ENCODE results near the gene ERC2.

ERC2 gene

DNA sequence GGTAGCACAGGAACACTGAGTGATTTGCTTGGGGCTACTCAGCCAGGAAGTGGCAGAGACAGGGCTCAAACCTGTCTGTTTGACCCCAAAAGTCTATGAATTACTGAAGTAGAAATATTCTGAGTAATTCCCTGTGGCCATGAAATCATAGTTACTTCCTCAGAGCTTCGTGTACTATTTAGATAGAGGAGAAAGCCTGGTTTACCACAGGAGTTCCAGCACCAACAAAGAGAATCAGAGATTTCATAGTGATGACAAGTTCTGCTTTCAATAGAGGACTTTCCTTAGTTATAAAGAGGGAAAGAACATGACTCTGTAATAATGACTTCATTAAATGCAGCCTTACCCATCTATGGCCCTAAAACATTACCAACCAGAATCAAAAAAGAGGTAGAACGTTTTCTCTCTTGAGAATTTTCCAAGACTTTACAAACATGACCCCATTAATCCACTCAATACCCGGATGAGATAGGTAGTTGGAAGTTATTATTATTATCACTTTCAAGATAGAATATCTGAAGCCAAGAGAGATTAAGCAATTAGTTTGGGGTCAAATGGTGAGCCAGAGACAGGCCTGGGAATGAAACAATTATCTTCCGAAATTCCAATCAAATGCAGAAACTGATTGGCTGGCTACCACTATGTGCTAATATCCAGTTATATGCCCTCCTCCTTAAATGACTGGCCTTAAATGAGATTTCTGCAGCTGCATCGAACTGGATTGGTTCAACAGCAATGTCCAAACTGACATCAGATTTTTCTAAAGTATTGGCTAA is 967.5 kb downstream of the ERC2 start:
- FAIRE-seq, result no peak

DNA sequence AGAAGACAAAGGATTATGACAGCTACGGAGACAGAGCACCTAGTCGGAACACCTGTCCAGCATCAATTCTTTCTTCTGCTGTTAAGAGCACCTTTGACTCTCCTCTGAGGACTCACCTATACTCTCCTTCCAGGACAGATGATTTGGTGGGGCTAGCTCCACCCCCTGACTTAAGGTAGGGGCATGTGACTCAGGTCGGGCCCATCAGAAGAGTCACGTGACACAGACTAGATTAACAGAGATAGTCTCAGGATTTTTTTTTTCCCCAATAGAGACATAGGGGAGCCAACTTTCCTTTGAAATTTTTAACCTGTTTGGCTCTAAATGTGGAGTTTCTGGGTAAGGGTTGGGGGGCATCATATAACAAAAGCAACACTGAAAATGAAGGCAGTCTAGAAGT is 969.7 kb downstream of the ERC2 start:
- FAIRE-seq, result no peak

DNA sequence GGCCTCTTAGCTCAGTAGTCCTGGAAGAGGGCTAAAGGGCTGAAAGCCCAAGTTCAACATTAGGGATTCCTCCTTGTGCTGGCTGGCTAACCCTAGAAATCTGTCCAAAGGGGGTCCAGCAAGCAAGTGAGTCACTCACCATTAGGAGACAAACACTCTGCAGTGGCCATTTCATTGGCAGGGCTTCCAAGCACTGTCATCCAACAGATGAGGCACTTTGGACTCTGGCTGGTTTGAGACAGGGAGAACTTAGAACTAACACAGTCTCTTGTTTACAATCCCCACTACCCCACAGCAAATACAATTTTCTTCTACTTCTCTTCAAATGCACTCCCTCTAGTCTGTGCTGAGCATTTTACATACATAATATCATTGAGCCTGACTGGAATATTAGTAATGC is 971.0 kb downstream of the ERC2 start:
- FAIRE-seq, result no peak

DNA sequence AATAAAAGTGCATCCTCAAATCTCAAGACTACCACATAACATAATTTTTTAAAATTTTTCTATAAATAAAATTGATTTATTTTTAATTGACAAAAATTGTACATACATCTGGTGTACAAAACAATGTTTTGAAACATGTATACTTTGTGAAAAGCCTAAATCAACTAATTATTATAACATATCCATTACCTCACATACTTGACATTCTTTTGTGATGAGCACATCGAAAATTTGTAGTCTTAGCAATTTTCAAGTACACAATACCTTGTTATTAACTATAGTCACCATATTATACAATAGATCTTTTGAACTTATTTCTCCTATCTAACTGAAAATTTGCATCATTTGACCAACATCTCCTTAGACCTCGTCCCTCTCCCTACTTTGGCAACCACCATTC is 973.3 kb downstream of the ERC2 start:
- FAIRE-seq, result no peak

DNA sequence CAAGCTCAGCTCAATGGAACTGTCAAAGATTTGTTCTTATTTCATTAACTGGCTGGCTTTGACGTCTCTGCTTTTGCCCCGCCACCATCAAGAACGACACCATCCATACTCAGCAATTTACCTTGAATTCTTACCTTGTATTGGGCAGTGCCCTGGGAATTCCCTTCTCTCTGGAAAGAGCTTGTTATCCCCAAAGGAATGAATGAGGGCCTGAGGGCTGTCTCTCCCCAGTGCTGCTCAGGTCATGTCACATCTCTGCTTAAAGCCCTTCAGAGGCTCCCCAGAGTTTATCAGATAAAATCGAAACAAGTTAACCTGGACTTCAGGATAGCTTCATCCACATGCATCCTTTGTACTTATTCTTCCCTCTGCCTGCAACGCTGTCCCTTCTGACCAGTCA is 975.3 kb downstream of the ERC2 start:
- FAIRE-seq, result no peak

DNA sequence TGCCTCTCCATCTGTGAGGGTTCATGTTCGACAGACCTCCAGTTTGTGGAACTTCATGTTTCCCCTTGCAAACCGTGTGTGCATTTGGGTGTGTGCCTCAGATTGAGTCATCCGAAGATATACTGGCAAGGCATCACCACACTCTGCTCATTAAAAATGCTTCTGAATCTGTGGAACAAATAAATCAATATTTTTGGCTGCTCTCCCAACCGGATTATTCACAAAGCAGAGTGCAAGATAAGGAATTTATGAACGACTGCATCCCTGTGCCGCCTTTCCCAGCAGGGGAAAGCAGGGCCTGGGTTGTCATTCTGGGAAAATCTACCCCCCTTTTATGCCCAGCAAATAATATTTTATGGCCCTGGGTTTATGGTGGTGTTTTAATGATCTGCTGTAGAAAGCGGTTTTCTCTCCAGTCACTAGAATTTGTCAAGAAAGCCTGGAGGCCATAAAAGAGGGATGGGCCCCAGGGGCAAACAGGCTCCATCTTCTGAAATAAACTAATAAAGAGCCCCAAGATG is 976.9 kb downstream of the ERC2 start:
- no peak for FAIRE-seq

DNA sequence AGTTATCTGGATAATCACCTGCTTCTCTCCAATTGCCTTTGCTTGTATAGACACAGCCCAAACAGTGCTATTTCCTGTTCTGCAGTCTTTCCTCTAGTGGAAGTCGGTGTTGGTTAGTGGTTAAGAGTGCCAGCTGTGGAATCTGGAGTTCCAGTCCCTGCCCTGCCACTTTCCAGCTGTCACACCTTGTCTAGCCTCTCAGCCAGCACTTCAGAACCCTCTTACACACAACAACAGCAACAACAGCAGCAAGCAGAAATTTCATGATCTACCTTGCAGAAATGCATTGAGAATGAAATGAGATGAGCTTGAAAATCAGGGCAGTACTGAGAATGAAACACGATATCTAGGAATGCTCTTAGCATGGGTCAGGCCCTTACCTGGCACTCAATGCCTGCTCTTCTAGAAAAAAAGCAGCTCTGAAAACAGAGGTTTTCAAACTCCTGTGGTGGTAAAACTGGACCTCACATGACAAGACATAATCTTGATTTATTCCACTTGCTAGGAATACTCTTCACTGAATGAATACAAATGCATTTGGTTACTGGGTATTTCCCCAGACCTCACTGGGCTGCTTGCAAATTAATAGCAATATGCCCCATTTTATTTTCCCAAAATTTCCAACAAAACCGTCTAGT is 977.9 kb downstream of the ERC2 start:
- FAIRE-seq, result no peak

DNA sequence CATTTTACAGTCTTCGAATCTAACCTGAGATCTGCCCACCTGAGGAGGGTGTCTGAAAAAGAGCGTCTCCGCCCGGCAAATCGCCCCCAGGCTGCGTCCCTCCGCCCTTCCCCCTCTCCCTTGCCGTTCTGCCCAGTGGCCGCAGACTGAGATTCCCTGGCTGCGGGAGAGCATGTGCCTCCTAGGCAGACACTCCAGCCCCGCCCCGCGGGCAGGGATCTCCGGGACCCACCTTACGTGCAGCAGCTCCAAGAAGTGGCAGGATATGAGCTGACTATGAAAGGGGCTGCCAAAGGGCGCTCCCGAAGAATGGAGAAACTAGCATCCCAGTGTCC is 978.5 kb downstream of the ERC2 start:
- no peak for FAIRE-seq

DNA sequence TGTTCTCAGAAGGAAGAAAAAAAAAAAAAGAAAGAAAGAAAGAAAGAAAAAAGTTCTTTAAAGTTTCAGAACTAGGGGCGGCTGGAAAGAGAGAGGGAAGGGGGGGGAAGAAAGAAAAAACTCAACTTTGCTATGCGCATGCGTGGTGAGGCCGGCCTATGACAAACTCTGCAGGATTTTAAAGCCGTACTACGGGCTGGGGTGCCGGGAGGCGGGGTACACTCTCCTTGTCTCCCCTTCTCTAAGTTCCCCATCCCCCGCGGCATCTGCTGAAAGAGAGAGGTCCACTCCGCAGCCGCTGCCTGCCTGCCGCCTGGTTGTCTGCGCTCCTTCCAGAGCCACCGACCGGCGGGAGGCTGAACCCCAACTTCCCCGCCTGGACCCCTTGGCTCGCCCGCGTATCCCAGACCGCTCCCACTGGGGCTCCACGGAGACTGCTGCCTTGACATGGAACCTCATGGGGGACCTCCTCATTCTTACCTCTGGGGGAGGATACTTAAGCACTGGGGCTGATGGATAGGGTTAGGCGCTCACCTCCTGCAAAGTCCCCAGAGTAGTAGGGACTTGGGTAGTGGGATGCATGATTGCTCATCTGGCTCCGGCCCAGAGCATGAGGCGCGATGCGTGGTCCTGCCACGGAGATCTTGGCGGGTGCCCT is 979.7 kb downstream of the ERC2 start:
- no peak for FAIRE-seq

DNA sequence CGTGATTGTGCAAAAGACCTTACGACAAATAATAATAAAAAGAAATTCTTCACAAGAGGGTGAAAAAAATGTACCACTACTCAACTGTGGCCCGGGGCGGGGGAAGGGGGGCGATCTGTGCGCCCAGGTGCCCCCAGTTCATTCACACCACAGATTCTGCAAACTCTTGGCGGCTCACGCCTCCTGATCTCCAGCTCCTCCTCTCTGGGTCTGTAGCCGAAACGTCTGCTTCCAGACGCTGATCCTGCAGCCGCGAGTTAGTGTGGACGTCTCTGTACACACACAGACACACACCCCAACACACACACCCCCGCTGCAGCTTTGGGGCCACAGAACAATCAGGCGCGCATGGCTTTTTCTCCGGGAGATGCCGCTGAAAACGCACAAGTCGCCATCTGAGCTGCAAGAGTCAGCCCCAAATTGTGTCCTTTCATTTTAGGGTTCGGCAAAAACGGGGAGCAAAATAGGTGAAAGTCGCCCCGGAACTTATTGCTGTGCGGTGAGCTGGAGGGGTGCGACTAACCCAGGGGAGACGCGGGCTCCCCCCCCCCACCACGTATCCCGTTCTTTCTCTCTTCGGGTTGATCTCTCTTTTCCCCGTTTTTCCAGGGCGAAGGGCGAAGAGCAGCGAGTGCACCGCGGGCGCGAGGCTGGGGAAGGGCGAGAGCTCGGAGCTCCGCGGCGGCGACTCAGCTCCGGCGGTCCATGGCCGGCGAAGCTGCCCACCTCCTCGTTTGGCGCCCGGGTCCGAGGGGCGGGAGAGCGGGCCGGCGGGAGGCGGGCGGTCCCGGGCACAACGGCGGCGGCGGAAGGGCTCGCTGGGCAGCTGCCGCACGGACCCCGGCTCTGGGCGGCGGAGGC is 980.7 kb downstream of the ERC2 start:
- FAIRE-seq, result no peak

DNA sequence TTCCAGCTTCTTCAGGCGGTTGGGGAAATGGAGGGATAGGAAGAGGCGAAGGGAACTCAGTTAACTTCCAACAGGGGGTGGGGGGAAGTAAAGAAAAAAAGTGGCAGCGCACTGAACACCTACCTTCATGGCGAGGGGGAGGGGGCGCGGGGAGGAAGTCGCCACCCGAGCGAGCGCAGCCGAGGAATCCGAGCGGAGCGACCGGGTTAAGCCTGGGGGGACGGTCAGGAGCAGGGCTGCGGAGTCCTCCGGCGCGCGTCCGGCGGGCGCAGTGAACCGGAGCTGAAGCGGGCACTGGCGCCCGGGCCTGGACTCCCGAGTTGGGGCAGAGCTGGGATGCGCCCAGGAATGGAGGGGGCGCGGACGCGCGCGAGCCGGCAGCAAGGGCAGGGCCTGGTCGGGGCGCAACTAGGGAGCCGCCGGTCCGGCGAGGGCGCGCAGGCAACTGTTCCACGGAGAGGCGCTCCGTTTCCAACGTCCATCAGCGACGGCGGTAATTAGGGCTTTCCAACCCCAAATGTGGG is 981.3 kb downstream of the ERC2 start, which contains the start of gene WNT5A:
Gene WNT5A (minus strand): TSS at position 450 of the 524 bp plus-strand sequence. CDS start 321 bp downstream, at position 129.
- no peak for FAIRE-seq

DNA sequence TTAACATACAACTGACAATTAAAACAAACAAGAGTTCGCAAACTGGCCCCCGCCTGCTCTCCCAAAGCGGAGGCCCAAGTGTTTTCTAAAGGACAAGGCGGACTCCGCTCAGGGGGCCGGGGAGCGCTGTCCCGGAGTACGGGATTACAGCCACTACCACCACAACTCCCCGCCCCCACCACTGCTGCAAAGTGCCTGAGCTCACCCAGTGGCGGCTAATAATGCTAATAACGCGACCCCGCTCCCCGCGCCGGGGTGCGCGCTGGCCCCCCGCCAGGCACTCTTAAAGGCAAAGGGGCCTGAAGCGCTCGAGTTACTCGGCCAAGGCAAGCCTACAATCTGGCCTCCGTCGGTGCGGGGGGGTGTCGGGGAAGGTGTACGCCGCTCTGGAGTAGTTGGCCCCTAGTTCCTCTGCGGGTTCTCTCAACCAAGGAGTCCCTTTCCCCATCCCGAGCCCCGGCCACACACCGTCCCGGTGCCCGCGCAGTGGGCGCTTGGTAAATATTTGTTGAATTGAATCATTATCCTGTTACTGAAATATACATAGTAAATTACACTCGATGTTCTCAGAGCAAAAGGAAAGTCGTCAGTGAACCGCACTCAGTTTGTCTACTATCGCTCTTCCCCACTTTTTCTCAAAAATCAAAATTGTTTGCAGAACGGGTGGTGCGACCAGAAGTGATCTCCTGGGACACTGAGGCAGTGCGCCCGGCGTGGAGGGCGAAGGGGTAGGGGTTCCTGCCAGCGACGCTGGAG is 982.0 kb downstream of the ERC2 start:
- no peak for FAIRE-seq

DNA sequence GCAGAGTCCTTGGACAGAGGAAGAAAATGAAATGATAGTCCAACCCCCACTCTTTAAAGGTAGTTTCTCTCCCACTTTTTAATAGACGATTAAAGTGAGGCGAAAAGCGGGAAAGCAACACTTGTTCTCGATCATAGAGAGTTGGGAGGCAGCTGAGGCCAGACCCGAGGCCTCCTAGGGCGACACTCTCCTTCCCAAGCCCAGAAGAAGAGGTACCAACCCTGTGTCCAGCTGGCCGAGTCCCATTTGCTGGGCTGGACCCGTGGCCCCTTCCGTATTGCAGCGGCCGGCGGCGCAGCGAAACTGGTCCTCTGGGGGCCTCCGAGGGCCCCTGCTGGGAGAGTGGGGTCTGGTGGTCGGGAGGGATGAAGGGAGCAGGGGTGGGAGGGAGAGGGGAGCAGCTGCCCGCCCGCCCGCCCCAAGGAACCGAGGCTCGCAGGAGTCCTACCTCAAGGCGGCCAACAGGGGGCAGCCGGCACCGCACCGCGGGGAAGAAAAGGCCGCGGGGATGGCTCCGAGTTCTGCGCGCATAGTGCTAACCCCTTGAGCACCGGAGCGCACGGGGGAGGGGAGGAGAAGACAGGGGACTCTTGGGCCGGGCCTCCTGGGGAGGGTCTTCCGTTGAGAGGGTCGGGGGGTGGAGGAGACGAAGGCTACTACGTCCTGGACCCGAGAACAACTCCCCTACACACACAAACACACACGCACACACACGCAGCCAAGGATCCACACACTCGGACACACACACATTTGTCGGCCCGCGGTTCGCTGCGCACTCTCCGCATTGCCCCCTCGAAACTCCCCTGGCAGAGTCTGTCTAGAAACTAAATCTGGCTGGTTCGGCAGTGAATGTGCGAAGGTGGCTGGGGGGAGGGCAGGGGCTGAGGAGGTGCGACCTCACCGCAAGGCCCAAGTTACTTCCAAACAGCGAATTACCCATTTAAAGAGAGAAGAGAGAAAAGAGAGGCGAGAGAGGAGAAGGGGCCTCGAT is 983.2 kb downstream of the ERC2 start:
- FAIRE-seq, result no peak

DNA sequence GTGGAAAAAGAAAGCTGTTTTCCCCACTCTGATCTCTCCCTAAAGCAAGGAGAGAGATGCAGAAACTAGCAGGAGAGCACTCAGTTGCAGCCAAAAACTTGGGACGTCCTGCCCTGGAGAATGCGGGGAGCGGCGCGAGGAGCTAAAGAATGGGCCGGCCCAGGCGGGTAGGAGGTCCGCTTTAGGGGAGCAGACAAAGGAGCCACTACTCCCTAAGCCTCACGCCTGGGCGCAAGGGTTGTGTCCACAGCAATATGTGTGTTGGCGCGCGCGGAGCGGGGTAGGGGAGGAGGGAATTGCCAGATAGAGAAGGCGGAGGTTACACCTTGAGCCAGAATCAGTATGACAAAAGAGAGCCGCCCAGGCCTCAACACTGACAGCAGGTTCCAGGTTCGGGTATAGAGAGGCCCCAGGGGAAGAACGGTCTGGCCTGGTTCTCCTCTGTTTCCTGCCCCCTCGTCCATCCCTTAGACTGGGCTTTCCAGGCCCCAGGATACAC is 984.0 kb downstream of the ERC2 start:
- FAIRE-seq, result no peak

DNA sequence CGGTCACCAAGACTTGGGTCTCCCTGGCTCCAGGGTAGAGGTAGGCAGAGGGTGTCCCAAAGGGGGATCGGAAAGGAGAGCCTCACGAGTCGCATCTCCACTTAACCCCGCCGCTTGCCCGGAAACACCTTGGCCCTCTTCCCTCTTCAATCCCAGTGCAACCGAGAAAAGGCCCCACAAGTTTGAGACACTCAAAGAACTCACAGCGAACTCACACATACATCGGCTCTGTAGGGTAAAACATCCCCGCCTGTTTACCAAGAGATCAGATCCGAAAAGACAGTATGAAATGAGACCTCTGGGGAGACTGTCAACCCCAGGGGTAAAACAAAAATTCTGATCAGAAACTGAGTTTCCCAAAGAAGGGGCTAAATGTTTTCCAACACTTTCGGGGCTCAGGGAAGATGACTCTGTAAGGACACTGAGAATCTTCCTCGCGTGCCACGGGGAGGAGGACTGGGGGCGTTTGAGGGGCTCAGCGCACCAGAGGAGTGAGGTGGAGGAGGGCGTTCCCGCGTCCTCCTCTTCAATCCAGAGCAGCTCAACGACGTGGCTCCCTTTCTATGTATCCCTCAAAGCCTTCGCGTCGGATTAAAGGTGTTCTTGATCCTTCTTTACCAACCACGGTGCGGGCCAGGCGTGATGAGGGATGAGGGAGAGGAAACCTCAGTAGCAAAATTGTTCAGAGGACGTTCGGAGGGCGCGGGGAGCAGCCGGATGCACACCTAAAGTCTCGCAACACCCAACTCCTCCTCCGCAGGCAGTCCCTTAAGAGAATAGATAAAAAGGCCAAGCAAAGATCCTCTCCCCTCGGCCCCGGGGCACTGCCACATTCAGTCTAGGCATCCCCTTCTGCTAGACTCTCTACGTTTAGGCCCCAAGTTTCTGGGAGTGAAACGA is 984.8 kb downstream of the ERC2 start:
- FAIRE-seq, result no peak

DNA sequence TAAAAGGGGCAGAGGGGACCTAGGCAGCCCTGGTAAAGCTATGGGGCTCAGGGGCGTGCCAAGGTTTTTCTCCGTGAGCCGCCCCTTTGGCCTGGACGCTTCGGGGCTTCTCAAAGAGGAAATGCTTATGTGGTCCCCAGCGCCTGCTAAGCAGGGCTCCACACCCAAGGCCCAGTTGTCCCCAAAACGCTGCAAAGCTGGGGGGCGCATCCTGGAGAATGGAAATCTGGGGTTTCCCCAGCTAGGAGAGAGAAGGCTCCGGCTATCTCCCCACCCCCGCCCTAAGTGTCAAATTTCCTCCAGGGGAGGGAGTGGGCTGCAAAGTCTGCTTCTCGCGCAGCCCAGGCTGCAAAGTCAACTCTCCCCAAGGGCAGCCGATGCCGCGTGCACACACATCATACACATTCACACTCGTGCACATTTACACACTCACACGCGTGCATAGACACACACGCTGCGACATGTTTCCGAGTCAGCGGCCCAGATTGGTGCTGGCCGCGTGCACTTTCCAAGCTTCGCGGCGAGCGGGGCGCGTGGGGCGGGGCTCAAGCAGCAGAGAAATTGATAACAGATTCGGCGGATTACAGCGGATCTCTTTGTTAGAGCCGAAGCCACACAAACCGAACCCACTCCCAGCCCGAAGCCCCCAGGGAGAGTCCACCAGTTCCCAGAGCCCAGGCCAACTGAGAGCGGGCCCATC is 985.6 kb downstream of the ERC2 start:
- FAIRE-seq, result no peak

DNA sequence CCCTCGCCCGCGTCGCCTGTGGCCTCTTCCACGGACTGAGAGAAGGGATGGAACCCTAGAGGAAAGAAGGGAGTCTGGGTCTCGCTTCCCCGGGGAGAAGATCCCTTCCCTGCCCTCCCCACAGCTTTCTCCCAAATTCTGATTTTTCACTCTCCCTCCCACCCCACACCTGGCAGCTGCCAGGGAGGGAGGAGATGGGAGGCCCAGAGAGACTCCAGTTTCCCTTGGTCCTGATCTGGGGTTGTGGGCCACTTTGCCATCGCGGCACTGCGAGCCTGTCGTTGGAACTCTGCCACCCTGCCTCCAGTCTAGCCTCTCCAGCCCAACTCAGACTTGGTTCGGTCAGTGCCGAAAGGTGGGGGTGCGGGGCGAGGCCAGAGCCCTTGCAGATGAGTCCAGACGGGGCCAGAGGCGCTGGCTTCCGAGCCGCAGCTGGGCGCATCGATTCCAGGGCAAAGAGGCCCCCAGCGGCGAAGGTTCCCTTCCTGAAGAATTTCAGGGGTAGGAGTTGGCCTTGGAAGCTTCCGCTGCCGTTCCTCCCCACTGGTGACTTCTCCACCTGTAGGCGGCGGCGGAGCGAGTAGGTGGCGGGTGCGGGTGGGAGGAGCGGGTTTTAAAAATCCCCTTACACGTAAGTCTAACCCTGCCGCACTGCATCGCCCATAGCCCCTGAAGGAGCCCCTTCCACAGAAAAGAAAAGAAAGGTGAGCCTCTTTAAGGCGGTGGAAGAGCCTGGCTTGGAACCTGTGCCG is 986.3 kb downstream of the ERC2 start:
- no peak for FAIRE-seq
